B cell (primary cell): Measurements from ENCODE around the gene FLNA. TPM values are rescaled to one million over a fixed set of nuclear protein-coding genes. Genes with fewer than 3 reads are reported as not detected.

Experiments used
- ATAC-seq: fragments of 200-7000 bp; cut with Tn5 transposase; one replicate; pipeline ENCODE4 v1.10.0; 2021; ENCODE audit warnings: low read depth, mild to moderate bottlenecking, moderate number of reproducible peaks, moderate library complexity
- CTCF ChIA-PET: fragments of 350-600 bp; sonication (Branson Sonifier 250); formaldehyde crosslinking; loops from one replicate; lab custom pipeline; 2021; ENCODE audit warnings: antibody characterized with exemption, inconsistent platforms; lab: Charles Lee
- POLR2A ChIA-PET: fragments of 350-600 bp; sonication (Branson Sonifier 250); formaldehyde crosslinking; loops from one replicate; lab custom pipeline; 2021; ENCODE audit warnings: antibody characterized with exemption; lab: Charles Lee
- DNase-seq: peaks from one replicate; pipeline ENCODE4 v3.0.0; 2013
- H2AFZ ChIP-seq: 2 replicates; pipeline ENCODE4 v1.6.1; 2012; ENCODE audit warnings: mild to moderate bottlenecking, low read depth, low read length; ENCODE audit not compliant: insufficient read depth, poor library complexity, severe bottlenecking
- H3K27ac ChIP-seq, 2 donors: 1 replicate in 1 of 2; 2 replicates in 1 of 2; pipeline ENCODE4 v1.5.1; 2012 to 2013; ENCODE audit warnings: low read length in 2 of 2, mild to moderate bottlenecking in 2 of 2, moderate library complexity in 1 of 2
- H3K27me3 ChIP-seq, 4 experiments: fragments of 200-600 bp in 1 of 4; sonication (generic) in 1 of 4; replicated peaks in 1 of 4; 1 replicate in 2 of 4; 2 replicates in 2 of 4; pipeline versions ENCODE4 v1.6.1 to v1.7.0; 2013 to 2016; ENCODE audit warnings: low read length in 3 of 4, mild to moderate bottlenecking in 2 of 4, mixed read lengths in 1 of 4, moderate library complexity in 1 of 4; ENCODE audit not compliant: insufficient read depth in 4 of 4, control insufficient read depth in 3 of 4; ENCODE audit errors: control extremely low read depth in 1 of 4
- H3K36me3 ChIP-seq, 2 experiments: replicated peaks in 1 of 2; 1 replicate in 1 of 2; 2 replicates in 1 of 2; pipeline versions ENCODE4 v1.6.1 to v1.7.1; 2013; ENCODE audit warnings: low read length in 1 of 2; ENCODE audit not compliant: insufficient read depth in 2 of 2, control insufficient read depth in 1 of 2; ENCODE audit errors: control extremely low read depth in 1 of 2, extremely low read depth in 1 of 2
- H3K4me1 ChIP-seq, 2 donors: fragments of 200-600 bp in 1 of 2; sonication (generic) in 1 of 2; 1 replicate in 1 of 2; 2 replicates in 1 of 2; pipeline versions ENCODE4 v1.5.1 to v1.6.1; 2013 to 2017; ENCODE audit warnings: low read length in 2 of 2; ENCODE audit not compliant: control insufficient read depth in 2 of 2, insufficient read depth in 2 of 2
- H3K4me2 ChIP-seq: replicated peaks from 2 replicates; pipeline ENCODE3; 2012; ENCODE audit warnings: mild to moderate bottlenecking, low read depth, low read length; ENCODE audit not compliant: poor library complexity, severe bottlenecking
- H3K4me3 ChIP-seq, 5 experiments: fragments of 200-600 bp in 1 of 5; sonication (generic) in 1 of 5; 1 replicate in 3 of 5; 2 replicates in 2 of 5; pipeline versions ENCODE4 v1.5.1 to v1.7.0; 2011 to 2016; ENCODE audit warnings: low read length in 4 of 5, mild to moderate bottlenecking in 4 of 5, low read depth in 2 of 5, control low read depth in 1 of 5, moderate library complexity in 1 of 5; ENCODE audit not compliant: insufficient read depth in 1 of 5; ENCODE audit errors: control extremely low read depth in 1 of 5, extremely low read depth in 1 of 5
- H3K79me2 ChIP-seq: fragments of 200-600 bp; sonication (generic); one replicate; pipeline ENCODE4 v1.6.0; 2016; ENCODE audit warnings: low read length; ENCODE audit not compliant: control insufficient read depth, insufficient read depth
- H3K9ac ChIP-seq: fragments of 200-600 bp; sonication (generic); 2 replicates; pipeline ENCODE4 v1.6.1; 2017; ENCODE audit warnings: mild to moderate bottlenecking, low read length, moderate library complexity
- H3K9me3 ChIP-seq, 3 donors: one replicate each; pipeline versions ENCODE4 v1.6.1 to v1.7.1; 2013; ENCODE audit warnings: low read length in 2 of 3; ENCODE audit not compliant: control insufficient read depth in 2 of 3, insufficient read depth in 1 of 3; ENCODE audit errors: control extremely low read depth in 1 of 3
- H4K20me1 ChIP-seq: 2 replicates; pipeline ENCODE4 v1.6.0; 2012; ENCODE audit warnings: mild to moderate bottlenecking, low read length; ENCODE audit not compliant: insufficient read depth, control insufficient read depth, poor library complexity, severe bottlenecking
- H3K27ac Mint-ChIP-seq: one replicate; pipeline ENCODE4 v1.8.0; 2021; ENCODE audit warnings: mixed read lengths
- H3K27me3 Mint-ChIP-seq: one replicate; pipeline ENCODE4 v1.8.0; 2021; ENCODE audit warnings: mixed read lengths
- H3K4me1 Mint-ChIP-seq: one replicate; pipeline ENCODE4 v1.8.0; 2021; ENCODE audit warnings: mixed read lengths
- H3K4me3 Mint-ChIP-seq: one replicate; pipeline ENCODE4 v1.8.0; 2021; ENCODE audit warnings: mixed read lengths
- H3K9me3 Mint-ChIP-seq: one replicate; pipeline ENCODE4 v1.8.0; 2022; ENCODE audit warnings: mixed read lengths; ENCODE audit not compliant: insufficient read depth
- CTCF ChIP-seq: fragments of 200-600 bp; IDR thresholded peaks from one replicate; pipeline ENCODE4 v1.8.0; 2022; ENCODE audit warnings: antibody characterized with exemption, mild to moderate bottlenecking
- EZH2 ChIP-seq: IDR thresholded peaks from 2 replicates; pipeline ENCODE4 v1.6.1; 2012; ENCODE audit warnings: borderline replicate concordance, low read depth, mild to moderate bottlenecking, moderate library complexity, low read length; ENCODE audit not compliant: insufficient read depth, poor library complexity, severe bottlenecking
- WGBS: methylation state at CpG from one replicate; pipeline ENCODE4 v1.1.5; 2013; ENCODE audit warnings: missing lambda C conversion rate; ENCODE audit not compliant: insufficient coverage; 5-methylcytosine and 5-hydroxymethylcytosine counted together
- intact Hi-C: fragments of 100-400 bp; cut with micrococcal nuclease; formaldehyde crosslinking; loops from one replicate; pipeline ENCODE4 v1.10.0; 2022
- polyA minus RNA-seq: library from RNA; depleted of rRNA, polyadenylated mRNA; stranded (reverse); fragments of >200 nt; gene quantifications from 2 replicates; pipeline ENCODE4 v1.2.3, GENCODE V29; 2012
- polyA plus RNA-seq: library from polyadenylated mRNA; depleted of rRNA; stranded (reverse); fragments of >200 nt; gene quantifications from 2 replicates; pipeline ENCODE4 v1.2.3, GENCODE V29; 2012
- total RNA-seq, 2 donors: library from RNA; stranded (reverse); fragments of 120-200 nt in 1 of 2; gene quantifications; 1 replicate in 1 of 2; 2 replicates in 1 of 2; pipeline versions ENCODE4 v1.2.3 to v1.2.4, GENCODE V29; 2013 to 2022

FLNA gene, protein sequence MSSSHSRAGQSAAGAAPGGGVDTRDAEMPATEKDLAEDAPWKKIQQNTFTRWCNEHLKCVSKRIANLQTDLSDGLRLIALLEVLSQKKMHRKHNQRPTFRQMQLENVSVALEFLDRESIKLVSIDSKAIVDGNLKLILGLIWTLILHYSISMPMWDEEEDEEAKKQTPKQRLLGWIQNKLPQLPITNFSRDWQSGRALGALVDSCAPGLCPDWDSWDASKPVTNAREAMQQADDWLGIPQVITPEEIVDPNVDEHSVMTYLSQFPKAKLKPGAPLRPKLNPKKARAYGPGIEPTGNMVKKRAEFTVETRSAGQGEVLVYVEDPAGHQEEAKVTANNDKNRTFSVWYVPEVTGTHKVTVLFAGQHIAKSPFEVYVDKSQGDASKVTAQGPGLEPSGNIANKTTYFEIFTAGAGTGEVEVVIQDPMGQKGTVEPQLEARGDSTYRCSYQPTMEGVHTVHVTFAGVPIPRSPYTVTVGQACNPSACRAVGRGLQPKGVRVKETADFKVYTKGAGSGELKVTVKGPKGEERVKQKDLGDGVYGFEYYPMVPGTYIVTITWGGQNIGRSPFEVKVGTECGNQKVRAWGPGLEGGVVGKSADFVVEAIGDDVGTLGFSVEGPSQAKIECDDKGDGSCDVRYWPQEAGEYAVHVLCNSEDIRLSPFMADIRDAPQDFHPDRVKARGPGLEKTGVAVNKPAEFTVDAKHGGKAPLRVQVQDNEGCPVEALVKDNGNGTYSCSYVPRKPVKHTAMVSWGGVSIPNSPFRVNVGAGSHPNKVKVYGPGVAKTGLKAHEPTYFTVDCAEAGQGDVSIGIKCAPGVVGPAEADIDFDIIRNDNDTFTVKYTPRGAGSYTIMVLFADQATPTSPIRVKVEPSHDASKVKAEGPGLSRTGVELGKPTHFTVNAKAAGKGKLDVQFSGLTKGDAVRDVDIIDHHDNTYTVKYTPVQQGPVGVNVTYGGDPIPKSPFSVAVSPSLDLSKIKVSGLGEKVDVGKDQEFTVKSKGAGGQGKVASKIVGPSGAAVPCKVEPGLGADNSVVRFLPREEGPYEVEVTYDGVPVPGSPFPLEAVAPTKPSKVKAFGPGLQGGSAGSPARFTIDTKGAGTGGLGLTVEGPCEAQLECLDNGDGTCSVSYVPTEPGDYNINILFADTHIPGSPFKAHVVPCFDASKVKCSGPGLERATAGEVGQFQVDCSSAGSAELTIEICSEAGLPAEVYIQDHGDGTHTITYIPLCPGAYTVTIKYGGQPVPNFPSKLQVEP (N-terminal part only)
- total RNA-seq: 510 and 523 TPM in 2 replicates
- total RNA-seq (2013): 391 TPM
- polyA plus RNA-seq: 281 and 342 TPM in 2 replicates
- 1,081 and 1,274 TPM in 2 replicates for polyA minus RNA-seq

- Mint-ChIP-seq H3K27ac (peak within 1 kb of the TSS; percentile 59), H3K27me3 (no peaks in the 10 kb centered on the region), H3K4me3 (peak within 1 kb of the TSS; percentile 70), H3K4me1 (peaks cover 25% of the 10 kb centered on the region), H3K9me3 (no peaks in the 10 kb centered on the region)
- intact Hi-C loops: loop anchor here (1.0 to 10.0 kb wide), 4 partner anchors 143 to 402 kb away; partner anchors contain the start of genes FAM3A, HCFC1, MECP2 and TMEM187
- H3K79me2 ChIP-seq: peaks cover 16% of the 10 kb centered on the region
- H3K4me1 ChIP-seq: peaks cover 27 to 44% of the 10 kb centered on the region in 2 donors
- no peak for TF ChIP-seq CTCF
- no peak for TF ChIP-seq EZH2
- WGBS: 10% methylated on average over 64 of the region's 95 CpGs
- no peak within 1 kb of the TSS for H3K27ac ChIP-seq
- peak within 1 kb of the TSS; percentile 22 for H2AFZ ChIP-seq
- peak within 1 kb of the TSS in 4 of 5 experiments; percentile 15 to 46 (median 29) for H3K4me3 ChIP-seq
- H3K27me3 ChIP-seq: no peaks in the 10 kb centered on the region
- peak within 1 kb of the TSS; percentile 74 for H3K4me2 ChIP-seq
- no peaks in the 10 kb centered on the region for H3K36me3 ChIP-seq
- H3K9me3 ChIP-seq: no peaks in the 10 kb centered on the region
- ChIA-PET POLR2A (interaction anchor here (0.6 to 1.2 kb wide), 3 partner anchors 24 to 159 kb away, joined by 3 to 7 read pairs (median 3); no protein-coding TSS in a partner anchor), CTCF (interaction anchor here (0.8 to 3.2 kb wide), 7 partner anchors 9 to 160 kb away, joined by 3 to 45 read pairs (median 5); partner anchors contain the start of genes RPL10 and SLC10A3)
- ATAC-seq (no peak), DNase-seq (peak; percentile 60)
- H4K20me1 ChIP-seq: no peaks in the 10 kb centered on the region
- H3K9ac ChIP-seq: peak within 1 kb of the TSS; percentile 29
These were observed at the start of gene FLNA for GRCh38 chrX:154374313-154375155. Gene FLNA, minus strand, starts transcription at chrX:154374634. Its CDS starts 3,389 bp downstream, at chrX:154371245.
